HUDEP-2 (cell line): Measurements from ENCODE around the gene CMTM2.

ENCODE experiments used
- DNase-seq, 76 experiments: peaks; one replicate each; lab custom pipeline; 2025; ENCODE audit not compliant: unreplicated experiment in 76 of 76; lab: John Stamatoyannopoulos, UW

Gene CMTM2

GRCh38 chr16:66578651-66579531 lies at the start of gene CMTM2:
TSS of gene CMTM2 (plus strand) at chr16:66579463. CDS start at chr16:66579608, 145 bp downstream.
- no peak for DNase-seq

GRCh38 chr16:66529475-66529874 lies 49.8 kb upstream of the CMTM2 start:
- no peak for DNase-seq

GRCh38 chr16:66534376-66534799 lies 44.9 kb upstream of the CMTM2 start:
- DNase-seq: peak in 37 of 76 experiments; percentile 10 to 61 (median 25)

- DNase-seq: no peak
Measured at GRCh38 chr16:66536525-66536924, 42.7 kb upstream of the CMTM2 start.

GRCh38 chr16:66537236-66537635 lies 42.0 kb upstream of the CMTM2 start:
- DNase-seq: no peak

- no peak for DNase-seq
Measured at GRCh38 chr16:66538910-66539309, 40.4 kb upstream of the CMTM2 start.

- DNase-seq: no peak
Measured at GRCh38 chr16:66539623-66540469, 39.4 kb upstream of the CMTM2 start.

GRCh38 chr16:66541388-66542355 lies 37.6 kb upstream of the CMTM2 start:
- DNase-seq: no peak

GRCh38 chr16:66542396-66542795 lies 36.9 kb upstream of the CMTM2 start:
- DNase-seq: no peak

GRCh38 chr16:66543541-66543940 lies 35.7 kb upstream of the CMTM2 start:
- DNase-seq: no peak

- DNase-seq: no peak
Measured at GRCh38 chr16:66544016-66544757, 35.1 kb upstream of the CMTM2 start.

- no peak for DNase-seq
Measured at GRCh38 chr16:66547101-66547989, 31.9 kb upstream of the CMTM2 start.

- no peak for DNase-seq
Measured at GRCh38 chr16:66548068-66548467, 31.2 kb upstream of the CMTM2 start.

GRCh38 chr16:66548868-66549267 lies 30.4 kb upstream of the CMTM2 start:
- no peak for DNase-seq

- DNase-seq: peak in 30 of 76 experiments; percentile 12 to 68 (median 42)
Measured at GRCh38 chr16:66549284-66550131, 29.8 kb upstream of the CMTM2 start, which contains the start of gene TK2. TSS of gene TK2 (minus strand) at chr16:66550122. CDS start at chr16:66550061, 61 bp downstream.

GRCh38 chr16:66551348-66551759 lies 27.9 kb upstream of the CMTM2 start:
- peak in 48 of 76 experiments; percentile 12 to 65 (median 36) for DNase-seq

- no peak for DNase-seq
Measured at GRCh38 chr16:66551788-66552285, 27.4 kb upstream of the CMTM2 start.
